Measurements from ENCODE around the gene KNOP1. TPM values are rescaled to one million over a fixed set of nuclear protein-coding genes. Genes with fewer than 3 reads are reported as not detected.

KNOP1 gene
- total and polyA plus RNA-seq, 10 of the 15 experiments (the other 5 are each of a cell fraction or from before 2014, with no cell fraction given) = 13.8 to 47.2 (median 32.1) TPM

GRCh38 chr16:19717741-19718623 is at the start of gene KNOP1, which contains the start of gene IQCK (continued):
- TF ChIP-seq DPF2 (IDR thresholded peaks at IDR 0.05) (peak; percentile 65), SIN3A (IDR thresholded peaks at IDR 0.05; ENCODE audit: low read depth, low read length) (peak; percentile 98), E2F8 (IDR thresholded peaks at IDR 0.05; ENCODE audit: low read depth, partially characterized antibody) (peak; percentile 79), TAF1 (IDR thresholded peaks at IDR 0.05; ENCODE audit: borderline replicate concordance, low read depth, low read length) (peak; percentile 28; the same call in 1 of the 2 replicates), NFIC (IDR thresholded peaks at IDR 0.05; ENCODE audit: low read depth, low read length) (no peak; the same call in 1 of the 2 replicates), POLR2A (IDR thresholded peaks at IDR 0.05; ENCODE audit: low read depth, low read length) (peak; percentile 88), RELB (IDR thresholded peaks at IDR 0.05; ENCODE audit: low read depth) (peak; percentile 52; the same call in 1 of the 2 replicates), MXI1 (IDR thresholded peaks at IDR 0.05; ENCODE audit: low read depth, low read length) (peak; percentile 97), E2F4 (IDR thresholded peaks at IDR 0.05; ENCODE audit: low read depth, low read length) (peak; percentile 42), IRF5 (IDR thresholded peaks at IDR 0.05; ENCODE audit: borderline replicate concordance) (no peak), SREBF2 (IDR thresholded peaks at IDR 0.05; ENCODE audit: low read length) (peak; percentile 50; the same call in 1 of the 2 replicates), RB1 (IDR thresholded peaks at IDR 0.05; ENCODE audit: borderline replicate concordance) (peak; percentile 77; the same call in 1 of the 2 replicates), BHLHE40 (IDR thresholded peaks at IDR 0.05; ENCODE audit: borderline replicate concordance in 1 of 2, low read depth in 2 of 2, low read length in 1 of 2) (peak; percentile 80 to 94), CHD1 (IDR thresholded peaks at IDR 0.05; ENCODE audit: low read depth, low read length) (0 out of 2 replicates have a peak, but pooled peaks have one; percentile 1), FOXK2 (IDR thresholded peaks at IDR 0.05) (0 out of 2 replicates have a peak, but pooled peaks have one; percentile 37), PKNOX1 (IDR thresholded peaks at IDR 0.05) (peak; percentile 49; the same call in 1 of the 2 replicates), SMAD5 (IDR thresholded peaks at IDR 0.05; ENCODE audit: low read depth) (0 out of 2 replicates have a peak, but pooled peaks have one; percentile 47), SIX5 (IDR thresholded peaks at IDR 0.05; ENCODE audit: low read depth, low read length, severe bottlenecking) (peak; percentile 54), SMAD1 (IDR thresholded peaks at IDR 0.05; ENCODE audit: low read depth, partially characterized antibody) (no peak), IKZF1 (conservative IDR thresholded peaks at IDR 0.05) (peak; percentile 85), EED (IDR thresholded peaks at IDR 0.05; ENCODE audit: low read depth) (no peak), POLR2AphosphoS5 (IDR thresholded peaks at IDR 0.05; ENCODE audit: low read length) (peak; percentile 79)

Measured in GM12878 (cell line).